Upper lobe of left lung (tissue), 4 donors: Measurements from ENCODE around the gene PPP6R2.

Source experiments
- CTCF ChIP-seq, 6 experiments: fragments of 450-650 bp in 4 of 6; fragments of 200-600 bp in 2 of 6; sonication (generic) in 2 of 6; IDR thresholded peaks; one replicate each; pipeline ENCODE4 v1.5.1; 2016 to 2019; ENCODE audit warnings: antibody characterized with exemption in 6 of 6
- EP300 ChIP-seq, 4 donors: sonication (generic); formaldehyde crosslinking; IDR thresholded peaks; one replicate each; pipeline ENCODE4 v1.5.1; 2017; ENCODE audit warnings: antibody characterized with exemption in 4 of 4, control low read depth in 2 of 4
- POLR2AphosphoS5 ChIP-seq, 2 donors: sonication (generic); formaldehyde crosslinking; IDR thresholded peaks; one replicate each; pipeline ENCODE4 v1.5.1; 2017; ENCODE audit warnings: antibody characterized with exemption in 2 of 2

DNA sequence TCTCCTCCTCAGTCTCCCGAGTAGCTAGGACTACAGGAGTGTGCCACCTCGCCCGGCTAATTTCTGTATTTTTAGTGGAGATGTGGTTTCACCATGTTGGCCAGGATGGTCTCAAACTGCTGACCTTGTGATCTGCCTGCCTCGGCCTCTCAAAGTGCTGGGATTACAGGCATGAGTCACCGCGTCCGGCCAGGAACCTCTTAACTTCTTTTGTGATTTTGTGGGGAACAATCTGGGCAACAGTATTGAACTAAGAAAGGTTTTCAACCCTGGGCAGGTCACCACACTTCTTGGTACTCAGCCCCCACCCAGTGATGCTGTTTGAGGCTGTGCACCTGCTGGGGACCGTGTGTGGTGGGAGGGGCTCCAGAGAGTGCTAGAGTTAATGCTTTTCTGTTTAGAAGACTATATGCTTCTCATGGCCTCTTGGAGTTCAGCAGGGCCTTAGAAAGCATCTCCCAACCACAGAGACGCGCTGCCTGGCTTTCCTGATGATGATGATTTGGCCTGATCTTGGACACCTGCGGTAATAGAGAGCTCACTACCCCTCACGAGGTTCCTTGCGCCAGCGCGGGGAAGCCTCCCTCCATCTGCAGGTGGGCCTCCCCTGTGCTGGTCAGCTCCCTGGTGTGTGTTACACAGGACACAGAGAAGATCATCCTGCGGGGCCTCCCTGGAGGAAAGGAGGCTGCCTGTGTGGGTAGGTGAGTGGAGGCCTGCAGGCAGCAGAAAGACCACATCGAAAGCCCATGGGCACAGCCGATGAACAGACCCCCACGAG lies 17.5 kb upstream of the PPP6R2 start:
- TF ChIP-seq POLR2AphosphoS5 (IDR thresholded peaks at IDR 0.05): no peak
- no peak for TF ChIP-seq CTCF (IDR thresholded peaks at IDR 0.05)
- TF ChIP-seq EP300 (IDR thresholded peaks at IDR 0.05): no peak
